GM10248 (cell line): ENCODE results near the gene CELA2A.
"Not testable (repeated sequence)": the region's sequence is repeated elsewhere in the genome, so short reads cannot be mapped to it uniquely, and the experiment has no call there.

Source experiments
- CTCF ChIA-PET: fragments of 300-600 bp; sonication (Branson Sonifier 250); formaldehyde crosslinking; extraction: SDS; loops from one replicate; lab custom pipeline; 2021; ENCODE audit warnings: antibody characterized with exemption; lab: Yijun Ruan, JAX
- POLR2A ChIA-PET: fragments of 350-650 bp; sonication (Branson Sonifier 250); formaldehyde crosslinking; extraction: SDS; loops from one replicate; lab custom pipeline; 2020; ENCODE audit warnings: antibody characterized with exemption; lab: Yijun Ruan, JAX
- DNase-seq: peaks from one replicate; pipeline ENCODE4 v3.0.0; 2012; ENCODE audit errors: extremely low spot score
- TF ChIP-seq, protein P1 (sequence below): IDR thresholded peaks from 2 replicates; pipeline ENCODE4 v1.5.1; 2012; ENCODE audit warnings: mild to moderate bottlenecking, low read depth; ENCODE audit errors: extremely low read depth, missing control alignments, control extremely low read depth

Gene CELA2A

GRCh38 chr1:15479654-15480347 lies 23.3 kb downstream of the CELA2A start:
- TF ChIP-seq, protein P1, sequence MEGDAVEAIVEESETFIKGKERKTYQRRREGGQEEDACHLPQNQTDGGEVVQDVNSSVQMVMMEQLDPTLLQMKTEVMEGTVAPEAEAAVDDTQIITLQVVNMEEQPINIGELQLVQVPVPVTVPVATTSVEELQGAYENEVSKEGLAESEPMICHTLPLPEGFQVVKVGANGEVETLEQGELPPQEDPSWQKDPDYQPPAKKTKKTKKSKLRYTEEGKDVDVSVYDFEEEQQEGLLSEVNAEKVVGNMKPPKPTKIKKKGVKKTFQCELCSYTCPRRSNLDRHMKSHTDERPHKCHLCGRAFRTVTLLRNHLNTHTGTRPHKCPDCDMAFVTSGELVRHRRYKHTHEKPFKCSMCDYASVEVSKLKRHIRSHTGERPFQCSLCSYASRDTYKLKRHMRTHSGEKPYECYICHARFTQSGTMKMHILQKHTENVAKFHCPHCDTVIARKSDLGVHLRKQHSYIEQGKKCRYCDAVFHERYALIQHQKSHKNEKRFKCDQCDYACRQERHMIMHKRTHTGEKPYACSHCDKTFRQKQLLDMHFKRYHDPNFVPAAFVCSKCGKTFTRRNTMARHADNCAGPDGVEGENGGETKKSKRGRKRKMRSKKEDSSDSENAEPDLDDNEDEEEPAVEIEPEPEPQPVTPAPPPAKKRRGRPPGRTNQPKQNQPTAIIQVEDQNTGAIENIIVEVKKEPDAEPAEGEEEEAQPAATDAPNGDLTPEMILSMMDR: no peak
- ChIA-PET CTCF (no interaction called here), POLR2A (no interaction called here)
- DNase-seq: no peak

- POLR2A ChIA-PET, CTCF ChIA-PET, DNase-seq: not testable (repeated sequence)
Measured at GRCh38 chr1:15482455-15482854, 25.9 kb downstream of the CELA2A start.

- CTCF ChIA-PET, DNase-seq, POLR2A ChIA-PET: not testable (repeated sequence)
Measured at GRCh38 chr1:15482983-15483543, 26.5 kb downstream of the CELA2A start.

- POLR2A ChIA-PET: no interaction called here
- TF ChIP-seq, protein P1: no peak
- CTCF ChIA-PET: no interaction called here
- no peak for DNase-seq
Measured at GRCh38 chr1:15483971-15484370, 27.4 kb downstream of the CELA2A start.

GRCh38 chr1:15484443-15484842 lies 27.9 kb downstream of the CELA2A start:
- CTCF ChIA-PET, POLR2A ChIA-PET: not testable (repeated sequence)

GRCh38 chr1:15485636-15486035 lies 29.1 kb downstream of the CELA2A start:
- ChIA-PET POLR2A (no interaction called here), CTCF (no interaction called here)
- DNase-seq: no peak
- TF ChIP-seq, protein P1: no peak

More at GRCh38 chr1:15484443-15484842, 27.9 kb downstream of the CELA2A start:
- not testable (repeated sequence) for DNase-seq

- POLR2A ChIA-PET, CTCF ChIA-PET, DNase-seq: not testable (repeated sequence)
Measured at GRCh38 chr1:15486844-15487610, 30.5 kb downstream of the CELA2A start.

GRCh38 chr1:15488371-15488770 lies 31.8 kb downstream of the CELA2A start:
- TF ChIP-seq, protein P1: no peak
- POLR2A ChIA-PET: no interaction called here
- CTCF ChIA-PET: no interaction called here
- DNase-seq: no peak
